Liver (tissue), 9 donors: ENCODE results near the gene MKNK2. TPM values are rescaled to one million over a fixed set of nuclear protein-coding genes. Genes with fewer than 3 reads are reported as not detected.
"Not testable (repeated sequence)": the region's sequence is repeated elsewhere in the genome, so short reads cannot be mapped to it uniquely, and the experiment has no call there.

Experiments used
- DNase-seq: peaks from one replicate; pipeline ENCODE4 v3.0.0-alpha.2; 2017; ENCODE audit warnings: low spot score
- H3K27ac ChIP-seq, 2 donors: one replicate each; pipeline ENCODE4 v1.7.0; 2013; ENCODE audit warnings: inconsistent platforms in 2 of 2, low read length in 2 of 2, control low read depth in 1 of 2, low read depth in 1 of 2, mild to moderate bottlenecking in 1 of 2
- H3K27me3 ChIP-seq, 4 donors: one replicate each; pipeline versions ENCODE4 v1.6.1 to v1.7.0; 2013; ENCODE audit warnings: low read length in 3 of 4, inconsistent platforms in 1 of 4, mild to moderate bottlenecking in 1 of 4, moderate library complexity in 1 of 4; ENCODE audit not compliant: control insufficient read depth in 4 of 4, insufficient read depth in 4 of 4
- H3K36me3 ChIP-seq, 4 donors: one replicate each; pipeline versions ENCODE4 v1.6.1 to v1.7.0; 2013; ENCODE audit warnings: low read length in 3 of 4, mild to moderate bottlenecking in 3 of 4, low read depth in 1 of 4, moderate library complexity in 1 of 4; ENCODE audit not compliant: control insufficient read depth in 4 of 4, insufficient read depth in 3 of 4
- H3K4me1 ChIP-seq, 4 donors: one replicate each; pipeline versions ENCODE4 v1.6.1 to v1.7.0; 2013; ENCODE audit warnings: low read length in 3 of 4, mild to moderate bottlenecking in 3 of 4, moderate library complexity in 1 of 4; ENCODE audit not compliant: control insufficient read depth in 4 of 4, insufficient read depth in 4 of 4
- H3K4me3 ChIP-seq, 3 donors: one replicate each; pipeline versions ENCODE4 v1.6.1 to v1.7.0; 2013; ENCODE audit warnings: low read length in 3 of 3, control low read depth in 1 of 3, low read depth in 1 of 3, mild to moderate bottlenecking in 1 of 3
- H3K9ac ChIP-seq, 2 donors: one replicate each; pipeline ENCODE4 v1.7.0; 2013; ENCODE audit warnings: low read length in 2 of 2, mild to moderate bottlenecking in 2 of 2, moderate library complexity in 2 of 2, control low read depth in 1 of 2, low read depth in 1 of 2
- H3K9me3 ChIP-seq, 4 donors: one replicate each; pipeline versions ENCODE4 v1.6.1 to v1.7.0; 2013; ENCODE audit warnings: low read length in 3 of 4; ENCODE audit not compliant: control insufficient read depth in 4 of 4
- EGR1 ChIP-seq, 2 donors: IDR thresholded peaks; 2 replicates each; pipeline ENCODE4 v1.6.1; 2016 to 2018; ENCODE audit warnings: antibody characterized with exemption in 2 of 2, low read depth in 2 of 2
- FOXA1 ChIP-seq: IDR thresholded peaks from 2 replicates; pipeline ENCODE4 v1.6.1; 2016; ENCODE audit warnings: antibody characterized with exemption
- FOXA2 ChIP-seq: IDR thresholded peaks from 2 replicates; pipeline ENCODE4 v1.6.1; 2016; ENCODE audit warnings: antibody characterized with exemption
- GABPA ChIP-seq, 2 donors: IDR thresholded peaks in 1 of 2; conservative IDR thresholded peaks in 1 of 2; 2 replicates each; pipeline ENCODE4 v1.6.1; 2016; ENCODE audit warnings: antibody characterized with exemption in 2 of 2, mild to moderate bottlenecking in 1 of 2, moderate library complexity in 1 of 2
- HNF4A ChIP-seq, 2 donors: conservative IDR thresholded peaks; 2 replicates each; pipeline ENCODE4 v1.6.1; 2016; ENCODE audit warnings: antibody characterized with exemption in 2 of 2, mild to moderate bottlenecking in 2 of 2
- HNF4G ChIP-seq: IDR thresholded peaks from 2 replicates; pipeline ENCODE4 v1.6.1; 2016; ENCODE audit warnings: antibody characterized with exemption
- JUND ChIP-seq, 2 donors: IDR thresholded peaks; 2 replicates each; pipeline ENCODE4 v1.6.1; 2016; ENCODE audit warnings: antibody characterized with exemption in 2 of 2
- NR2F2 ChIP-seq: IDR thresholded peaks from 2 replicates; pipeline ENCODE4 v1.6.1; 2016; ENCODE audit warnings: antibody characterized with exemption
- RAD21 ChIP-seq, 2 donors: IDR thresholded peaks; 2 replicates each; pipeline ENCODE4 v1.6.1; 2016; ENCODE audit warnings: antibody characterized with exemption in 2 of 2, mild to moderate bottlenecking in 2 of 2
- SP1 ChIP-seq: IDR thresholded peaks from 2 replicates; pipeline ENCODE4 v1.6.1; 2018; ENCODE audit warnings: antibody characterized with exemption, mild to moderate bottlenecking
- YY1 ChIP-seq: IDR thresholded peaks from 2 replicates; pipeline ENCODE4 v1.6.1; 2016; ENCODE audit warnings: antibody characterized with exemption, mild to moderate bottlenecking
- WGBS: extraction: QIAGEN DNeasy Blood & Tissue Kit; methylation state at CpG from one replicate; pipeline ENCODE4 v1.1.7; 2013; 5-methylcytosine and 5-hydroxymethylcytosine counted together
- polyA plus RNA-seq, 2 donors: library from polyadenylated mRNA; stranded (reverse) in 1 of 2; unstranded in 1 of 2; fragments of 200-250 nt in 1 of 2; fragments of >200 nt in 1 of 2; fragmentation: Nextera tagmentation in 1 of 2; extraction: Ambion mirVana in 1 of 2; gene quantifications; one replicate each; pipeline versions ENCODE4 v1.2.1 to v1.2.3, GENCODE V29; 2013 to 2015
- total RNA-seq, 2 donors: library from RNA; depleted of rRNA; stranded (reverse); fragments of >200 nt; gene quantifications; one replicate each; pipeline ENCODE4 v1.2.3, GENCODE V29; 2014
- TF ChIP-seq, protein P1 (sequence below): IDR thresholded peaks from 2 replicates; pipeline ENCODE4 v1.6.1; 2016; ENCODE audit warnings: antibody characterized with exemption
- TF ChIP-seq, protein P2 (sequence below): fragments of 150-350 bp; IDR thresholded peaks from 2 replicates; pipeline ENCODE4 v1.5.1; 2017; ENCODE audit warnings: improper control_type of control experiment, low read depth, low read length; ENCODE audit not compliant: missing input control
- TF ChIP-seq, protein P3 (sequence below): IDR thresholded peaks from 2 replicates; pipeline ENCODE4 v1.6.1; 2016; ENCODE audit warnings: antibody characterized with exemption, mild to moderate bottlenecking
- TF ChIP-seq, protein P4 (sequence below): IDR thresholded peaks from 2 replicates; pipeline ENCODE4 v1.6.1; 2016; ENCODE audit warnings: antibody characterized with exemption
- TF ChIP-seq, protein P5 (sequence below): IDR thresholded peaks from 2 replicates; pipeline ENCODE4 v1.6.1; 2016; ENCODE audit warnings: antibody characterized with exemption
- donor health status: healthy.
- donor health status: healthy.
- donor health status: healthy.
- donor health status: healthy.
- donor health status: healthy.

MKNK2 gene
- total and polyA plus RNA-seq, 4 donors: 24.7 to 105 (median 46.4) TPM

DNA sequence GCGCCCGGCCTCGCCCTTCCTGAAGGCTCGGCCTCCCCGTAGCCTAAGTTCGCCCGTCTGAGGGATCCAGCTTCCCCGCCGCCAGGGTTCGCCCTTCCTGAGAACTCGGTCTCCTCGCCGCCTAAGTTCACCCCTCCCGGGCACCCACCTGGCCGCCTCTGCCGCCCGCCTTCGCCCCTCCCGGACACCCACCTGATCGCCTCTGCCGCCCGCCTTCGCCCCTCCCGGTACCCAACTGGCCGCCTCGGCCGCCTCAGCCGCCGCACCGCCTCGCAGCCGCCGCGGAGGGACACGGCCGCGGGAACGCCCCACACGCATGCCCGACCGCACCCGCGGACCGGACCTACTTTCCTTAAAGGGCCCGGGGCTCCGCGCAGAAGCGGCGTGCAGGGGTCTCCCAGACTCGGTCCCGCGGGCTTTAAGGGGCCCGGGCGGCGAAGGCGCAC, 45.0 kb upstream of the MKNK2 start, which contains the start of gene MOB3A:
Gene MOB3A (minus strand): TSS at position 293 of the 446 bp plus-strand sequence. CDS start 17,766 bp downstream, outside the sequence.
- peak within 1 kb of the TSS; percentile 25 to 71 for H3K9ac ChIP-seq
- WGBS: under 1% methylated on average over 56 of the region's 56 CpGs

DNA sequence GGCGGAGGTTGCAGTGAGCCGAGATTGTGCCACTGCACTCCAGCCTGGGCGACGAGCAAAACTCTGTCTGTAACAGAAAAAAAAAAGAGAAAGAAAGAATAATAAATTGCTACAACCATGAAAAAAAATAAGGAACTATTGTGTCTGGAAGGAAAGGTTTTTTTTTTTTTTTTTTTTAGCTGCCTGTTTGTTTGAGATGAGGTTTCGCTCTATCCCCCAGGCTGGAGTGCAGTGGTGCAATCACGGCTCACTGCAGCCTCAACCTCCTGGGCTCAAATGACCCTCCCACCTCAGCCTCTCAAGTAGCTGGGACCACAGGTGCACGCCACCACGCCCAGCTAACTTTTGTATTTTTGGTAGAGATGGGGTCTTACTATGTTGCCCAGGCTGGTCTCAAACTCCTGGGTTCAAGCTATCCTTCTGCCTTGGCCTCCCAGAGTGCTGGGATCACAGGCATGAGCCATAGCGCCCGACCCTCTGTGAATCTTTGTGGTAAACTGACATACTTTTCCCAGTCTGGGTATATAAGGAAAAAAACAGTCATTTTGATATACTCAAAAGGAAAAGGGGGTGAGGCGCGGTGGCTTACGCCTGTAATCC, 41.0 kb upstream of the MKNK2 start:
- H3K4me3 ChIP-seq, DNase-seq, H3K27me3 ChIP-seq, H3K36me3 ChIP-seq, H3K9ac ChIP-seq, H3K9me3 ChIP-seq: not testable (repeated sequence)
- WGBS: 95% methylated on average over 13 of the region's 13 CpGs
- H3K27ac ChIP-seq: peak overlapping the region in 1 of 2 donors; percentile 35
- H3K4me1 ChIP-seq: peaks cover 3 to 36% (median 17%) of the 10 kb centered on the region in 4 donors

More for the DNA sequence above, 45.0 kb upstream of the MKNK2 start, which contains the start of gene MOB3A:
- Histone ChIP-seq H3K4me3 (peak within 1 kb of the TSS; percentile 59 to 74 (median 64)), H3K4me1 (peaks cover 7 to 31% (median 16%) of the 10 kb centered on the region in 4 donors), H3K27ac (peak within 1 kb of the TSS; percentile 83 to 94), H3K36me3 (peaks cover 1 to 16% (median 6%) of the 10 kb centered on the region in 4 donors), H3K27me3 (no peaks in the 10 kb centered on the region), H3K9me3 (no peaks in the 10 kb centered on the region)
- DNase-seq: no peak
- peak in 1 of 2 donors; percentile 48 for TF ChIP-seq RAD21 (IDR thresholded peaks at IDR 0.05)
- TF ChIP-seq, protein P1, sequence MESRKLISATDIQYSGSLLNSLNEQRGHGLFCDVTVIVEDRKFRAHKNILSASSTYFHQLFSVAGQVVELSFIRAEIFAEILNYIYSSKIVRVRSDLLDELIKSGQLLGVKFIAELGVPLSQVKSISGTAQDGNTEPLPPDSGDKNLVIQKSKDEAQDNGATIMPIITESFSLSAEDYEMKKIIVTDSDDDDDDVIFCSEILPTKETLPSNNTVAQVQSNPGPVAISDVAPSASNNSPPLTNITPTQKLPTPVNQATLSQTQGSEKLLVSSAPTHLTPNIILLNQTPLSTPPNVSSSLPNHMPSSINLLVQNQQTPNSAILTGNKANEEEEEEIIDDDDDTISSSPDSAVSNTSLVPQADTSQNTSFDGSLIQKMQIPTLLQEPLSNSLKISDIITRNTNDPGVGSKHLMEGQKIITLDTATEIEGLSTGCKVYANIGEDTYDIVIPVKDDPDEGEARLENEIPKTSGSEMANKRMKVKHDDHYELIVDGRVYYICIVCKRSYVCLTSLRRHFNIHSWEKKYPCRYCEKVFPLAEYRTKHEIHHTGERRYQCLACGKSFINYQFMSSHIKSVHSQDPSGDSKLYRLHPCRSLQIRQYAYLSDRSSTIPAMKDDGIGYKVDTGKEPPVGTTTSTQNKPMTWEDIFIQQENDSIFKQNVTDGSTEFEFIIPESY: no peak
- no peak for TF ChIP-seq JUND (IDR thresholded peaks at IDR 0.05)
- TF ChIP-seq FOXA2: no peak

DNA sequence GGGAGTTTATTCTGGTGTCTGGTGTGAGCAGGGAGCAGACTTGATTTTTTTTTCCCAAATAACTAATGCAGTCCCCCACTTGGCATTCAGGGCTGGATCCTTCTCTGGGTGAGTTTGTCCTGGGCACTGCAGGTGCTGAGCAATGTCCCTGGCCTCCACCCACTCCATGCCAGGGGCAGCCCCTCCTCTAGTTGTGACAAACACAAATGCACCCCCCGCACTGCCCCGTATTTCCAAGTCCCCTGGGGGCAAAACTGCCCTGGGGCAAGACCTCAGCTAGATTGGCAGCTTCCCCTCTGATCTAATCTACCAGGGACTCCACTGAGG, 38.6 kb upstream of the MKNK2 start:
- Histone ChIP-seq H3K9me3 (no peaks in the 10 kb centered on the region), H3K4me3 (no peak overlapping the region), H3K27ac (peak overlapping the region in 1 of 2 donors; percentile 61), H3K4me1 (peaks cover 0 to 27% (median 9%) of the 10 kb centered on the region in 4 donors), H3K27me3 (no peaks in the 10 kb centered on the region), H3K36me3 (no peaks in the 10 kb centered on the region), H3K9ac (no peak overlapping the region)
- WGBS: 92% methylated on average over 2 of the region's 2 CpGs
- TF ChIP-seq EGR1 (IDR thresholded peaks at IDR 0.05; ENCODE audit: low read depth in 2 of 2) (no peak), YY1 (no peak), GABPA (IDR thresholded peaks at IDR 0.05 in 1 of 2, conservative IDR thresholded peaks at IDR 0.05 in 1 of 2) (no peak), JUND (IDR thresholded peaks at IDR 0.05) (no peak), NR2F2 (no peak), HNF4G (no peak), RAD21 (IDR thresholded peaks at IDR 0.05) (no peak), SP1 (no peak), FOXA1 (no peak), HNF4A (conservative IDR thresholded peaks at IDR 0.05) (no peak)
- TF ChIP-seq, protein P2, sequence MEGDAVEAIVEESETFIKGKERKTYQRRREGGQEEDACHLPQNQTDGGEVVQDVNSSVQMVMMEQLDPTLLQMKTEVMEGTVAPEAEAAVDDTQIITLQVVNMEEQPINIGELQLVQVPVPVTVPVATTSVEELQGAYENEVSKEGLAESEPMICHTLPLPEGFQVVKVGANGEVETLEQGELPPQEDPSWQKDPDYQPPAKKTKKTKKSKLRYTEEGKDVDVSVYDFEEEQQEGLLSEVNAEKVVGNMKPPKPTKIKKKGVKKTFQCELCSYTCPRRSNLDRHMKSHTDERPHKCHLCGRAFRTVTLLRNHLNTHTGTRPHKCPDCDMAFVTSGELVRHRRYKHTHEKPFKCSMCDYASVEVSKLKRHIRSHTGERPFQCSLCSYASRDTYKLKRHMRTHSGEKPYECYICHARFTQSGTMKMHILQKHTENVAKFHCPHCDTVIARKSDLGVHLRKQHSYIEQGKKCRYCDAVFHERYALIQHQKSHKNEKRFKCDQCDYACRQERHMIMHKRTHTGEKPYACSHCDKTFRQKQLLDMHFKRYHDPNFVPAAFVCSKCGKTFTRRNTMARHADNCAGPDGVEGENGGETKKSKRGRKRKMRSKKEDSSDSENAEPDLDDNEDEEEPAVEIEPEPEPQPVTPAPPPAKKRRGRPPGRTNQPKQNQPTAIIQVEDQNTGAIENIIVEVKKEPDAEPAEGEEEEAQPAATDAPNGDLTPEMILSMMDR: no peak
- TF ChIP-seq, protein P1: no peak
- TF ChIP-seq, protein P3, sequence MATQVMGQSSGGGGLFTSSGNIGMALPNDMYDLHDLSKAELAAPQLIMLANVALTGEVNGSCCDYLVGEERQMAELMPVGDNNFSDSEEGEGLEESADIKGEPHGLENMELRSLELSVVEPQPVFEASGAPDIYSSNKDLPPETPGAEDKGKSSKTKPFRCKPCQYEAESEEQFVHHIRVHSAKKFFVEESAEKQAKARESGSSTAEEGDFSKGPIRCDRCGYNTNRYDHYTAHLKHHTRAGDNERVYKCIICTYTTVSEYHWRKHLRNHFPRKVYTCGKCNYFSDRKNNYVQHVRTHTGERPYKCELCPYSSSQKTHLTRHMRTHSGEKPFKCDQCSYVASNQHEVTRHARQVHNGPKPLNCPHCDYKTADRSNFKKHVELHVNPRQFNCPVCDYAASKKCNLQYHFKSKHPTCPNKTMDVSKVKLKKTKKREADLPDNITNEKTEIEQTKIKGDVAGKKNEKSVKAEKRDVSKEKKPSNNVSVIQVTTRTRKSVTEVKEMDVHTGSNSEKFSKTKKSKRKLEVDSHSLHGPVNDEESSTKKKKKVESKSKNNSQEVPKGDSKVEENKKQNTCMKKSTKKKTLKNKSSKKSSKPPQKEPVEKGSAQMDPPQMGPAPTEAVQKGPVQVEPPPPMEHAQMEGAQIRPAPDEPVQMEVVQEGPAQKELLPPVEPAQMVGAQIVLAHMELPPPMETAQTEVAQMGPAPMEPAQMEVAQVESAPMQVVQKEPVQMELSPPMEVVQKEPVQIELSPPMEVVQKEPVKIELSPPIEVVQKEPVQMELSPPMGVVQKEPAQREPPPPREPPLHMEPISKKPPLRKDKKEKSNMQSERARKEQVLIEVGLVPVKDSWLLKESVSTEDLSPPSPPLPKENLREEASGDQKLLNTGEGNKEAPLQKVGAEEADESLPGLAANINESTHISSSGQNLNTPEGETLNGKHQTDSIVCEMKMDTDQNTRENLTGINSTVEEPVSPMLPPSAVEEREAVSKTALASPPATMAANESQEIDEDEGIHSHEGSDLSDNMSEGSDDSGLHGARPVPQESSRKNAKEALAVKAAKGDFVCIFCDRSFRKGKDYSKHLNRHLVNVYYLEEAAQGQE: no peak
- TF ChIP-seq, protein P4, sequence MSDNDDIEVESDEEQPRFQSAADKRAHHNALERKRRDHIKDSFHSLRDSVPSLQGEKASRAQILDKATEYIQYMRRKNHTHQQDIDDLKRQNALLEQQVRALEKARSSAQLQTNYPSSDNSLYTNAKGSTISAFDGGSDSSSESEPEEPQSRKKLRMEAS: no peak
- TF ChIP-seq, protein P5, sequence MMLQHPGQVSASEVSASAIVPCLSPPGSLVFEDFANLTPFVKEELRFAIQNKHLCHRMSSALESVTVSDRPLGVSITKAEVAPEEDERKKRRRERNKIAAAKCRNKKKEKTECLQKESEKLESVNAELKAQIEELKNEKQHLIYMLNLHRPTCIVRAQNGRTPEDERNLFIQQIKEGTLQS: no peak
- no peak for DNase-seq
